Neural crest cell (in vitro differentiated cells): Measurements from ENCODE around the gene IL36A. TPM values are rescaled to one million over a fixed set of nuclear protein-coding genes. Genes with fewer than 3 reads are reported as not detected.

Source experiments
- DNase-seq: peaks from one replicate; pipeline ENCODE4 v3.0.0; 2021; ENCODE audit warnings: low read depth, mixed read lengths, low spot score
- H3K27ac Mint-ChIP-seq: one replicate; pipeline ENCODE4 v1.8.0; 2021; ENCODE audit warnings: mild to moderate bottlenecking, mixed read lengths; ENCODE audit not compliant: unreplicated experiment
- H3K27me3 Mint-ChIP-seq: 2 replicates; pipeline ENCODE4 v1.8.0; 2021; ENCODE audit warnings: low read depth, mild to moderate bottlenecking, mixed read lengths
- H3K36me3 Mint-ChIP-seq: 2 replicates; pipeline ENCODE4 v1.8.0; 2021; ENCODE audit warnings: low read depth, mild to moderate bottlenecking, mixed read lengths
- H3K4me1 Mint-ChIP-seq: 2 replicates; pipeline ENCODE4 v1.8.0; 2021; ENCODE audit warnings: mixed read lengths
- H3K4me3 Mint-ChIP-seq: one replicate; pipeline ENCODE4 v1.8.0; 2021; ENCODE audit warnings: mild to moderate bottlenecking, mixed read lengths
- H3K9me3 Mint-ChIP-seq: 2 replicates; pipeline ENCODE4 v1.8.0; 2021; ENCODE audit warnings: mixed read lengths
- total RNA-seq: library from RNA; stranded (reverse); gene quantifications from 2 replicates; pipeline ENCODE4 v1.2.1, GENCODE V29; 2021
- TF ChIP-seq, protein P1 (sequence below): fragments of 200-600 bp; sonication (generic); conservative IDR thresholded peaks from 2 replicates; pipeline ENCODE4 v1.5.0; 2021; ENCODE audit warnings: antibody characterized with exemption, mild to moderate bottlenecking

Gene IL36A
- total RNA-seq, 1 donor from 2014 or later = not detected

DNA sequence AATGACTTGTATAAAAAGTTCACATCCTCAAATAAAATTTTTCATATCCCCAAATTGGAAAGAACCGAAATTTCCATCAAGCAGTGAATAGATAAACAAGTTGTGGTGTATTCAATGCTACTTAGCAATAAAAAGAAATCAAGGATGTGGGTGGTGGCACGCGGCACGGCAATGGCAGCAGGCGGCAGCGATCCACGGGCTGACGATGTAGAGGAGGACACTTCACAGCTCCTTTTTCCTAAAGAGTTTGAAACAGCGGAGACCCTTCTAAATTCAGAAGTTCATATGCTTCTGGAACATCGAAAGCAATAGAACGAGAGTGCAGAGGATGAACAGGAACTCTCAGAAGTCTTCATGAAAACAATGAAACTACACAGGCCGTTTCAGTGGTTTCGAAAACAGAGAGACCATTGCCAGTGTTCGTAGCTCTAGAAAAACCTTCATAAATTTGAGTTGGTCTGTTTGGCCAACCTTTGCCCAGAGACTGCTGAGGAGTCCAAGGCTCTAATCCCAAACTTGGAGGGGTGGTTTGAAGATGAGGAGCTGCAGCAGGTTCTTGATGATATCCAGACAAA is 9.8 kb upstream of the IL36A start:
- no peak overlapping the region for H3K4me3 Mint-ChIP-seq
- H3K9me3 Mint-ChIP-seq = peaks cover 14% of the 10 kb centered on the region
- TF ChIP-seq, protein P1, sequence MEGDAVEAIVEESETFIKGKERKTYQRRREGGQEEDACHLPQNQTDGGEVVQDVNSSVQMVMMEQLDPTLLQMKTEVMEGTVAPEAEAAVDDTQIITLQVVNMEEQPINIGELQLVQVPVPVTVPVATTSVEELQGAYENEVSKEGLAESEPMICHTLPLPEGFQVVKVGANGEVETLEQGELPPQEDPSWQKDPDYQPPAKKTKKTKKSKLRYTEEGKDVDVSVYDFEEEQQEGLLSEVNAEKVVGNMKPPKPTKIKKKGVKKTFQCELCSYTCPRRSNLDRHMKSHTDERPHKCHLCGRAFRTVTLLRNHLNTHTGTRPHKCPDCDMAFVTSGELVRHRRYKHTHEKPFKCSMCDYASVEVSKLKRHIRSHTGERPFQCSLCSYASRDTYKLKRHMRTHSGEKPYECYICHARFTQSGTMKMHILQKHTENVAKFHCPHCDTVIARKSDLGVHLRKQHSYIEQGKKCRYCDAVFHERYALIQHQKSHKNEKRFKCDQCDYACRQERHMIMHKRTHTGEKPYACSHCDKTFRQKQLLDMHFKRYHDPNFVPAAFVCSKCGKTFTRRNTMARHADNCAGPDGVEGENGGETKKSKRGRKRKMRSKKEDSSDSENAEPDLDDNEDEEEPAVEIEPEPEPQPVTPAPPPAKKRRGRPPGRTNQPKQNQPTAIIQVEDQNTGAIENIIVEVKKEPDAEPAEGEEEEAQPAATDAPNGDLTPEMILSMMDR = no peak
- H3K27me3 Mint-ChIP-seq = peaks cover 34% of the 10 kb centered on the region
- peaks cover 6% of the 10 kb centered on the region for H3K36me3 Mint-ChIP-seq
- H3K27ac Mint-ChIP-seq = no peak overlapping the region
- no peaks in the 10 kb centered on the region for H3K4me1 Mint-ChIP-seq
- no peak for DNase-seq

DNA sequence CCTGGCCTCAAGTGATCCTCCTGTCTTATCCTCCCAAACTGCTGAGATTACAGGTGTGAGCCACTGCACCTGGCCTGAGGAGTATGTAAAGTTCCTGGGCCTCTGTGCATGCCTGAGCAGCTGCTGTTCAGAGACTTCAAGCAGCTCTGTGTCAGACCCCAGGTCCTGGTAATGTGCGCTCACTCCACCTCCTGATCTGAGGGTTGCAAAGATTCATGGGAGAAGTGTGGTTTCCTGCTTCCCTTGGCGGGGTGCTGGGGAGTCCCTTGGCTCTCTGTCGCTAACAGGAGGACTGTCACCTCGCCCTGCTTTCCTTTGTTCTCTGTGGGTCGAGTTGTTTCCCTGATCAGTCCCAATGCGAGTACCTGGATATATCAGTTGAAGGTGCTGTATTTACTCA is 8.6 kb upstream of the IL36A start:
- peaks cover 35% of the 10 kb centered on the region for H3K27me3 Mint-ChIP-seq

DNA sequence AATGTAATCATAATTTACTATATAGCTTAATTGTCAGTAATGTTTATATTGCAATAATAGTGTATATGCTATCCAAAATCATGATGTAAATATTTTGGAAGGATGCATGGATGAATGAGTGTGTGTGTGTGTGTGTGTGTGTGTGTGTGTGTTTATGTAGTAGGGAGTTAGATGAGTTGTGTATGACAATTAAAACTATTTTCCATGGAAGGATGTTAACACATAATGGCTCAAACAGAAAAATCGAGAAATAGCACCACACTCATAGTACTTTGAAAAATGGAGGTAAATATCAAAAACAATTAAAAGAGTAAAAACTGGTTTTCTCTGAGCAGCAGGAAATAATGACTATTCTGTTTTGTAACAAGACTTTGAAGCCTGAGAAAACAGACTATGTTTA is 8.1 kb upstream of the IL36A start:
- DNase-seq = no peak
- peaks cover 33% of the 10 kb centered on the region for H3K27me3 Mint-ChIP-seq
- H3K27ac Mint-ChIP-seq = no peak overlapping the region
- no peak overlapping the region for H3K4me3 Mint-ChIP-seq
- peaks cover 11% of the 10 kb centered on the region for H3K36me3 Mint-ChIP-seq
- no peaks in the 10 kb centered on the region for H3K4me1 Mint-ChIP-seq
- H3K9me3 Mint-ChIP-seq = peaks cover 24% of the 10 kb centered on the region
- TF ChIP-seq, protein P1 = no peak

More for the DNA sequence above, 8.6 kb upstream of the IL36A start:
- Mint-ChIP-seq H3K4me1 (no peaks in the 10 kb centered on the region), H3K36me3 (peaks cover 11% of the 10 kb centered on the region), H3K27ac (no peak overlapping the region), H3K9me3 (peaks cover 21% of the 10 kb centered on the region), H3K4me3 (no peak overlapping the region)
- no peak for DNase-seq
- TF ChIP-seq, protein P1 = no peak

DNA sequence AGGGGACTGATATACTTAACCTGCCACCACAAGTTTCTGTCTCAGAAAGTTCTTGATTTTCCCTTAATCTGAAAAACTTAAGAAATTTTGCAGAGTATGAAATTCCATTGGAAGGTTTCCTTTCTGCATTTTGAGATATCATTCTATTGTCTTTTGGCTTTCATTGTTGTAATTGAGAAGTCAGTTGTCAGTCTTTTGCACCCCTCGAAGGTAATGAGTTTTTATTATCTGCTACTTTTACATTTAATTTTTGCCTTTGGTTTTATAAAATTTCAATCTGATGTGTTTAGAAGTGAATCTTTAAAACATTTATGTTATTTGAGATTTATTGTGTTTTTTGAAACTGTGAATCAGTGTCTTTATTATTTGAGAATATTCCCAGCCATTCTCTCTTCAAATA is 4.8 kb upstream of the IL36A start:
- DNase-seq = no peak
- no peak overlapping the region for H3K4me3 Mint-ChIP-seq
- H3K27ac Mint-ChIP-seq = no peak overlapping the region
- TF ChIP-seq, protein P1 = no peak
- peaks cover 10% of the 10 kb centered on the region for H3K36me3 Mint-ChIP-seq
- peaks cover 24% of the 10 kb centered on the region for H3K9me3 Mint-ChIP-seq
- H3K27me3 Mint-ChIP-seq = peaks cover 19% of the 10 kb centered on the region
- no peaks in the 10 kb centered on the region for H3K4me1 Mint-ChIP-seq

DNA sequence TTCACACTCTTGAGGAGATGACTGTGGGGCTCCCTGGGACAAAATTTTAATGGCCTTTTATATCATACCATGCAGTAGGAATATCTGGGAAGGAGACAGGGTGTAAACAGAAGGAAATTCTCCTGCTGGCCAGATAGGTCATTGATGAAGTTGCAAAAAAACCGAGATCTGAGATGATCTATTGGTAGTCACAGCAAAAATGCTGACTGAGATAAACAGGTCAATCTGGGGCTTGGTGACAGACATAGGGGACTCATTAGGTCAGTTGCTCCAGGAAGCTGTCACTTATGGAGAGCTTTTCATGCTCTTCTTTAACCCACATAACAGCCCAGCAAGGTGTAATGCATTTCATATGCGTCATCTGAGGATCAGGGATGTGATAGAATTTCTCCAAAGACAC is 2.6 kb upstream of the IL36A start:
- Mint-ChIP-seq H3K4me1 (no peaks in the 10 kb centered on the region), H3K4me3 (no peak overlapping the region), H3K27me3 (peaks cover 17% of the 10 kb centered on the region), H3K9me3 (peaks cover 24% of the 10 kb centered on the region), H3K36me3 (peaks cover 10% of the 10 kb centered on the region), H3K27ac (no peak overlapping the region)
- no peak for DNase-seq
- TF ChIP-seq, protein P1 = no peak

DNA sequence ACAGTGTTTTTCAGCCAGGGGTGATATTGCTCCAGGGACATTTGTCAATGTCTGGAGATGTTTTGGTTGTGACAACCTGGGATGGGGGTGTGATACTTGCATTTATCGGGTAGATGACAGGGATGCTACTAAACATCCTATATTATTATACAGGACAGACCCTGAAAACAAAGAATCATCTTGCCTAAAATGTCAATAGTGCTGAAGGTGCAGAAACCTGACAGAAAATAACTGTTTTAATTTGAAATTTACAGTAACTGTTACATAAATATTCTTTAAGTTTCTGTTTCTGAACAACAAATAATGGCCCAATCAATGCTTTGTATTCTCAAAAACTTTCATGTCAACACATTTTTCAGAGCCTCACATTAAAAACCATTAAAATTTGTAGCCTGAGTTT is 2.0 kb downstream of the IL36A start:
- DNase-seq = no peak
- peaks cover under 1% of the 10 kb centered on the region for H3K4me1 Mint-ChIP-seq
- H3K27me3 Mint-ChIP-seq = peaks cover 23% of the 10 kb centered on the region
- H3K9me3 Mint-ChIP-seq = peaks cover 2% of the 10 kb centered on the region
- no peak overlapping the region for H3K27ac Mint-ChIP-seq
- no peaks in the 10 kb centered on the region for H3K36me3 Mint-ChIP-seq
- TF ChIP-seq, protein P1 = no peak
- no peak overlapping the region for H3K4me3 Mint-ChIP-seq
